ENCODE data around the gene KMT2A.
A peak's percentile ranks its signal among the peaks of the same experiment; 100 is the strongest.

KMT2A gene

GRCh38 chr11:118488480-118489109, 52.3 kb downstream of the KMT2A start:
- DNase-seq, result peak; percentile 82 to 85

GRCh38 chr11:118491041-118491440, 54.7 kb downstream of the KMT2A start:
- DNase-seq, result no peak

DNA sequence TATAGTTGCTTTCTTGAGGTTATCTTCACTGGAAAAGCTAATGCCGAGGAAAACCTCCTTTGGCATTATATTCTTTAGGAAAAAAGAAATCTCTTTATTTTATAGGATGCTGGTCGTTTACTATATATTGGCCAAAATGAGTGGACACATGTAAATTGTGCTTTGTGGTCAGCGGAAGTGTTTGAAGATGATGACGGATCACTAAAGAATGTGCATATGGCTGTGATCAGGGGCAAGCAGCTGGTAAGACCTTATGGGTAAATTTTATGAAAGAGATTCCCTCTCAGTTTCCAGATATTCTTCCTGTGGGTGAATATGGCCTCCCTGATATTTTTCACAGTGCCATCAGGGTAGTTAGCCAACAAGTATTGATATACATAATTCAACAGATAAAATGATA, 61.5 kb downstream of the KMT2A start:
- DNase-seq, result no peak

DNA sequence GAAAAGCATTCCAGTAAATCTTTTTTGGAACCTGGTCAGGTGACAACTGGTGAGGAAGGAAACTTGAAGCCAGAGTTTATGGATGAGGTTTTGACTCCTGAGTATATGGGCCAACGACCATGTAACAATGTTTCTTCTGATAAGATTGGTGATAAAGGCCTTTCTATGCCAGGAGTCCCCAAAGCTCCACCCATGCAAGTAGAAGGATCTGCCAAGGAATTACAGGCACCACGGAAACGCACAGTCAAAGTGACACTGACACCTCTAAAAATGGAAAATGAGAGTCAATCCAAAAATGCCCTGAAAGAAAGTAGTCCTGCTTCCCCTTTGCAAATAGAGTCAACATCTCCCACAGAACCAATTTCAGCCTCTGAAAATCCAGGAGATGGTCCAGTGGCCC, 66.9 kb downstream of the KMT2A start:
- DNase-seq, result no peak

DNA sequence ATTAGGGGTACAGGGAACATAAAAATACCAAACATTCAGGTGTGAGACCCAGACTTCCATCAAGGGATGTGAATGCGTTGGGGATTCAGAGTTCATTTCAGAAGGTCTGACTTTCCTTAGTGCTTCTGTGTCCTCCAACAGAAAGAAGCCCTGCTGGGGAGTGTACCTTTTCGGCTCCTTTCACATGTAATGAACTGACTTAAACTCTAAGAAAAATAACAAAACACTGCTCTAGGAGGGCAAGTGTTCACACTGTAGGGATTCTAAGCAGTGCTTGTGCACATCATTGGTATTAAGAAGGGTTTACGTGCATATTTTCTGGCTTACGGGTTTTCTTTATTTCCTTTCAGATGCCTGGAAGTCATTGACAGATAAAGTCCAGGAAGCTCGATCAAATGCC, 75.3 kb downstream of the KMT2A start:
- no peak for DNase-seq

DNA sequence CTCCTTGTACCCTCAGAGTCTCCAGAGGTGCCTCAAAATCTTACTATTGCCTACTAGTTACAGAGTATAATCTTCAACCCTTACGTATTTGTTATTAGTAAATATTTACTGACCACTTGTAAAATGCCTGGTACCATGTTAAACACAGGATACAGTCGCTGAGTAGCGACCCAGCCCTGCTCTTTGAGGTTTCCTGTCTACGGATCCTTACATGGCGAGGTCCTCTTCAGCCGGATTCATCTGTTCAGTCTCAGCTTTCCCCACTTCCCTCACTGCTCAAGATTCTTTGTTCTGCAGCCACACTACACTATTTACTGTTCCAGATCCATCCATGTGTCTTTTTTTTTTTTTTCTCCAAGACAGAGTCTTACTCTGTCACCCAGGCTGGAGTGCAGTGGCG, 77.8 kb downstream of the KMT2A start:
- DNase-seq, result no peak

DNA sequence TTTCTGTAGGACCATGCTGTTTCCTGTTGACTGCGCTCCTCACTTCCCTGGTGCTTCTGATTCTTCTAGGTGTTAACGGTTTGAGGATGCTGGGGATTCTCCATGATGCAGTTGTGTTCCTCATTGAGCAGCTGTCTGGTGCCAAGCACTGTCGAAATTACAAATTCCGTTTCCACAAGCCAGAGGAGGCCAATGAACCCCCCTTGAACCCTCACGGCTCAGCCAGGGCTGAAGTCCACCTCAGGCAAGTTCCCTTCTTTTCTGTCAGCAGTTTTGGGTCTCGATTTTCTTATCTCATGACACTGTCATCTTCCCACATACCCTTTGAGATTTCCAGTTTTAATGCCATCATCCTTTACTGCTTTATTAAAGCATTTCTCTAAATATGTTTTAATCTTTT, 83.3 kb downstream of the KMT2A start:
- DNase-seq, result no peak

DNA sequence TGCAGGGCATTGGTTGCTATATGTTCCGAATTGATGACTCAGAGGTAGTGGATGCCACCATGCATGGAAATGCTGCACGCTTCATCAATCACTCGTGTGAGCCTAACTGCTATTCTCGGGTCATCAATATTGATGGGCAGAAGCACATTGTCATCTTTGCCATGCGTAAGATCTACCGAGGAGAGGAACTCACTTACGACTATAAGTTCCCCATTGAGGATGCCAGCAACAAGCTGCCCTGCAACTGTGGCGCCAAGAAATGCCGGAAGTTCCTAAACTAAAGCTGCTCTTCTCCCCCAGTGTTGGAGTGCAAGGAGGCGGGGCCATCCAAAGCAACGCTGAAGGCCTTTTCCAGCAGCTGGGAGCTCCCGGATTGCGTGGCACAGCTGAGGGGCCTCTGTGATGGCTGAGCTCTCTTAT, 85.6 kb downstream of the KMT2A start:
- DNase-seq, result no peak

DNA sequence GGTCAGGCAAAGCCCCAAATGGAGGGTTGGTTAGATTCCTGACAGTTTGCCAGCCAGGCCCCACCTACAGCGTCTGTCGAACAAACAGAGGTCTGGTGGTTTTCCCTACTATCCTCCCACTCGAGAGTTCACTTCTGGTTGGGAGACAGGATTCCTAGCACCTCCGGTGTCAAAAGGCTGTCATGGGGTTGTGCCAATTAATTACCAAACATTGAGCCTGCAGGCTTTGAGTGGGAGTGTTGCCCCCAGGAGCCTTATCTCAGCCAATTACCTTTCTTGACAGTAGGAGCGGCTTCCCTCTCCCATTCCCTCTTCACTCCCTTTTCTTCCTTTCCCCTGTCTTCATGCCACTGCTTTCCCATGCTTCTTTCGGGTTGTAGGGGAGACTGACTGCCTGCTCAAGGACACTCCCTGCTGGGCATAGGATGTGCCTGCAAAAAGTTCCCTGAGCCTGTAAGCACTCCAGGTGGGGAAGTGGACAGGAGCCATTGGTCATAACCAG, 86.3 kb downstream of the KMT2A start:
- no peak for DNase-seq

- no peak for DNase-seq
These were observed 88.1 kb downstream of the KMT2A start for GRCh38 chr11:118524356-118524755.

- no peak for DNase-seq
These were observed 88.6 kb downstream of the KMT2A start for GRCh38 chr11:118524757-118525470.

DNA sequence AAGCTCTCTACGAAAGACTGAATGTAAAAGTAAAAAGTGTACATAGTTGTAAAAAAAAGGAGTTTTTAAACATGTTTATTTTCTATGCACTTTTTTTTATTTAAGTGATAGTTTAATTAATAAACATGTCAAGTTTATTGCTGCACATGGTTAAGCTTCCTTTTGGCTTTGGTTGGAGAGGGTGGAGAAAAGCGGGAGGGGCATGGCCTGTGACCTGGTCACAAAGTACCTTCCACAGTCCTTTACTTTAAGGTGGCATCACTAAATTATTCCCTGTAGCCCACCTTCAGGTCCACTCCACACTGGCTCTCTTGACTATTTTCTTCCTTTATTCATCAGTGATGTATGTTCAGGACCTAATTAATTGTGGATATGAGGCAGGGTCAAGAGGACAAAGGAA, 90.4 kb downstream of the KMT2A start:
- no peak for DNase-seq

- no peak for DNase-seq
These were observed 90.8 kb downstream of the KMT2A start, which contains the start of gene TTC36 for GRCh38 chr11:118527109-118527508. Gene TTC36, plus strand, starts transcription at chr11:118527474. Its CDS starts 21 bp downstream, at chr11:118527495.

DNA sequence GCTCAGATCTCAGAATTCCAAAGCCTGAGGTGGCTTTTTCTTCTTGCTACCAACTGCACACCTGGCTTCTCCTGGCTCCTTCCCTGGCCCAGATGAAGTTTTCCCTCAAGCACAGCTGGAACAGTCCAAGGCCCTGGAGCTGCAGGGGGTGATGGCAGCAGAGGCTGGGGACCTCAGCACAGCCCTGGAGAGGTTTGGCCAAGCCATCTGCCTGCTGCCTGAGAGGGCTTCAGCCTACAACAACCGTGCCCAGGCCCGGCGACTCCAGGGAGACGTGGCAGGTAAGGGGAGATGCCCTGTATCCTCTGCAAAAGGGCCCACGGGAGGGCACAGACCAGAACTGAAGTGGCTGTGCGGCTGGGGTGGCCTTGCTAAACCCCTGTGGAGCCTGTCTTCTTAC, 92.2 kb downstream of the KMT2A start:
- DNase-seq, result no peak

GRCh38 chr11:118529584-118530175, 93.4 kb downstream of the KMT2A start:
- DNase-seq, result no peak

- no peak for DNase-seq
These were observed 93.9 kb downstream of the KMT2A start for GRCh38 chr11:118530180-118530682.

- DNase-seq, result peak; percentile 78 to 82
These were observed 94.6 kb downstream of the KMT2A start, which contains the start of gene TMEM25 for GRCh38 chr11:118530683-118531596. Gene TMEM25, plus strand, starts transcription at chr11:118531192. Its CDS starts 610 bp downstream, at chr11:118531802.

GRCh38 chr11:118531597-118532084, 95.3 kb downstream of the KMT2A start:
- no peak for DNase-seq

DNA sequence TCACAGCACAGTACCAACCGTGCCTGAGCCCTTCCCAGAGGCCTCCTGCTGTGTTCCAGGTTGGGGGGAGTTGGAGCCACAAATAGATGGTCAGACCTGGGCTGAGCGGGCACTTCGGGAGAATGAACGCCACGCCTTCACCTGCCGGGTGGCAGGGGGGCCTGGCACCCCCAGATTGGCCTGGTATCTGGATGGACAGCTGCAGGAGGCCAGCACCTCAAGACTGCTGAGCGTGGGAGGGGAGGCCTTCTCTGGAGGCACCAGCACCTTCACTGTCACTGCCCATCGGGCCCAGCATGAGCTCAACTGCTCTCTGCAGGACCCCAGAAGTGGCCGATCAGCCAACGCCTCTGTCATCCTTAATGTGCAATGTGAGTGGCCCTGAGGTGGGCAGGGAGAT, 95.8 kb downstream of the KMT2A start:
- DNase-seq, result no peak

GRCh38 chr11:118532852-118533768, 96.8 kb downstream of the KMT2A start:
- DNase-seq, result no peak
